NCI-H2029 treated with DMSO at 0.1 percent for 48 hours (cell line): ENCODE results near the gene DOCK10.
"Not testable (repeated sequence)": the region's sequence is repeated elsewhere in the genome, so short reads cannot be mapped to it uniquely, and the experiment has no call there.

ENCODE experiments used
- DNase-seq: peaks from one replicate; lab custom pipeline; 2025; lab: John Stamatoyannopoulos, UW

Gene DOCK10

DNA sequence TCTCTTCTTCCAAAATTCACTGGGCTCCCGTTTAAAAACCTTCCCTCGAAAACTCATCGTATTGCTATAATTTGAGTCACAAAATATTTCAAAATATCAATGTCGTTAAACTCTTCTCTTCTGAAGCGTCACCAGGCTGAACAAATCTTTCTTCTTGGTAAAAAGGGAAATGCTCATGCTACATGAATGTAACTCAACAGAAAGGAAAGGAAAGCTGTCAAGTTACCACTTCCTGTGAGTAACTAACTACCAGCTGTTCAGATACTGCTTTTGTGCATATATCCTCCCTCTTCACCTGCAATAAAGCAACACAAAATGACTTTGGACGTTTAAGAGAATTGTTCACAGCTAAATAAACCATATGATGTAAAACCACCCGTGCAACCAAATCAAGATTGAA, 95.4 kb downstream of the DOCK10 start:
- DNase-seq = no peak

DNA sequence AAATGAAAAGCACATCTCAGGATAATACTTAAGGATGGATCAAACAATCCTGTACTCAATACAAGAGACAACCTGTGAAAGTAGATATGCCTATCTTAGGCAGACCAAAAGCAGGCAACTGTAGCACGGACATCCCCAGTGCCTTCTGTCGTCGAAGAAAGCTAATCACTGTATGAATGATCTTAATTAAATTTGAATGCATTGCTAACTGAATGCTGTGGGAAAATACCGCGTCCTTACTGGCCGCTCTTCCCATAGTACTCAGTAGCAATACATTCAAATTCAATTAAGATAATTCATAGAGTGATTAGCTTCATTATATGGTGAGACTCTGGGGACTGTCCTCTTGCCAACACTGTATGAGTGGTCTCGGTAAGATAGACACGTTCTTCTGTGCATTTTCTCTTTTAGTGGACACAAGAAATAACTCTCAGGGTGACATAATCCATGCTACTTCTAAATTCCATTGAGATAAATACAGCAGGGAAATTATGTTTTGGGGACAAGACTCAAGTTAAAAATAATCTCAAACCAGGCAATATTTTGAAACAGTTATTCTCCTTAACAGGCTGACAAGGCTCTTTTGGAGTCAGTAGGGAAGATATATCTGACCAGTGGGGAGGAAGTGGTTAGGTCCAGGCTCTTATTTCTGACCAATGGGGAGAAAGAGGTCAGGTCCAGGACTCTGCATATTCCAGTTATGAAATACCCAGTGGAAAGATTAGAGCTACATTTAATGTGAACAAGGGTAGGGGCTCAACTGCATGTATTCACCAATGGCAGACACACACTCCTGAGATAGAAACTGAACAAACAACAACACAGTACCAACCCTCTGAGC, 97.3 kb downstream of the DOCK10 start:
- no peak for DNase-seq

DNA sequence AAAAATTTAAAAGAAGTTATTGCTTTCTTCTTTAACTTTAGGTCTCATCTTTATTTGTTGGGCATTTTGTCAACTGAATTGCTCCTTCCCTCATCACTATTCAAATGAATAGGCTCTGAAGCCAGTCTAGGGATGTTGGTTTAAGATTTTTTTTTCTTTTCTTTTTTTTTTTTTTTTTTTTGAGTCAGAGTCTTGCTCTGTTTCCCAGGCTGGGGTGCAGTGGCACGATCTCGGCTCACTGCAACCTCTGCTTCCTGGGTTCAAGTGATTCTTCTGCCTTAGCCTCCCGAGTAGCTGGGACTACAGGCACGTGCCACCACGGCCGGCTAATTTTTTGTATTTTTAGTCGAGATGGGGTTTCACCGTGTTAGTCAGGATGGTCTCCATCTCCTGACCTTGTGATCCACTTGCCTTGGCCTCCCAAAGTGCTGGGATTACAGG, 98.6 kb downstream of the DOCK10 start:
- DNase-seq = not testable (repeated sequence)

DNA sequence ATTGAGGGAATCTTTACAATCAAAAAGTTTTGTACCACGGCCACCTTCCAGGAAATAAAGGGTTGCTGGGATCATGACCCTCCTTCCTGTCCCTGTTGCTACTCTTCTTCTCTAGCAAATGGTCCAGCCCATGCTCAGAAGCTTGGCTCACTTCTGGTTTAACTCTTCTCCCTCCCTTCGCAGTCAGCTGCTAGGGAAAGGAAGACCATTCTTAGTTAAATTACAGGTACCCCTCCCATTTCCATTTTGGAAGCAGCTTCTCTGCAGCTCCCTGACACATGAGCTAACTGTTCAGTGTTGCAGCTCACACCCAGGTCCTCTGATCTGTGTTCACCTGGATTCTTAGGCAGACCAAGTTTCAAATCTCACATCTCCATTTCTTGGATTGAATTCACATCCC, 100.3 kb downstream of the DOCK10 start:
- no peak for DNase-seq

DNA sequence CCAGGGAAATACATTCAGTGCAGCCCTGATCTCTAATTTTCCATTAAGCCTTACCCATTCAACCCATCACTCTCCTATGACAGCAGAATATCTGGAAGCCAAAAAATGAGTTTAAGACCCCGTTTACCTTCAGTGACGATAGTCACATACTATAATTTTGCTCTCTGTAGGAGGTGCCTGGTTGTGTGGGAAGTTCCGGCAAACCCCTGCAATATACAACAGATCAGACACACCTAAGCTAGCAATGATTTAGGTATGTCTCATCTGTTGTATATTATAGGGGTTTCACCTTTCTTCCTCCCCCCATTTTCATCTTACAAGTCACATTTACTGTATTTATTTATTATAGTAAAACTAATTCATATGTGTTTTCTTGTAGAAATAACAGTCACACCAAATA, 101.7 kb downstream of the DOCK10 start:
- no peak for DNase-seq

DNA sequence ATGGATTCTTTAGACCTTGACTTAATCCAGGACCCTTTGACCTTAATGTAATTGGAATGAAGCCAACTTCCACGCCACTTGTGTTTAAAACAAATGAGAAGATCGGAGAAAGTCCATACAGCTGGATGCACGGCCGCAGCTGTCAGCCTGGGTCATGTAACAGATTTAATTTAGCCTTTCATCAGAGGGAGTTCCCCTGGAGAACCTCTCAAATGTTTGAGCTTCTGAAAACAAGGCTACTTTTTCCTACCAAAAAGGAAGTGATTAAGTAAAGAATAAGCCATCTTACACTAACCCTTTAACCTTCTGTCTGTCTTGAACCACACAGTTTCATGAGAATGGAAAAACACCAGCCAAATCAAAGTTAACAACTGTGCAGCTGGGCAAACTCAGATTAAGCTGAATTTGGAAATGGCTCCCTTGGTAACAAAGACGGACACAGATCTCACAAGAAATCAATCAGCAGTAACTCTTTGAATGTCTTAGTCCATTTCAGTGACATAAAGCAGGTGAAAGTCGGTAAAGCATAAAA, 103.6 kb downstream of the DOCK10 start:
- DNase-seq = no peak

DNA sequence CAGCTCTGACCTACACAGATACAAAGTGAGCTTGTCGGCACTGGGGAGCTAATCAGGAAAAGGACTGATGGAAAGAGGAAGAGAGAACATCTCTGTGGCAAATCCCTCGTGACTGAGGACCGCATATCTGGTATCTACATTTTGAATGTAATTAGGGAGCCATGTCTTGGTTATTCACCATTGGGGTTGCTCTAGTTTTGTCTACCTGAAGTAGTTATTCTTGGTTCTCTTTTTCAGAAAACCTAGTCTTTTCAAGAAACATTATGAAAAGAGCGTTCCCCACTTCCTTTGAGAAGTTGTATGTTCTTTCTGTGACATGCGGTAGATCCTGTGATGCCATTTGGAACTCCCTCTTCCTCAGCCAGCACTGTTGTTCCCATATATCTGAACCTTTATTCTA, 104.4 kb downstream of the DOCK10 start:
- no peak for DNase-seq

DNA sequence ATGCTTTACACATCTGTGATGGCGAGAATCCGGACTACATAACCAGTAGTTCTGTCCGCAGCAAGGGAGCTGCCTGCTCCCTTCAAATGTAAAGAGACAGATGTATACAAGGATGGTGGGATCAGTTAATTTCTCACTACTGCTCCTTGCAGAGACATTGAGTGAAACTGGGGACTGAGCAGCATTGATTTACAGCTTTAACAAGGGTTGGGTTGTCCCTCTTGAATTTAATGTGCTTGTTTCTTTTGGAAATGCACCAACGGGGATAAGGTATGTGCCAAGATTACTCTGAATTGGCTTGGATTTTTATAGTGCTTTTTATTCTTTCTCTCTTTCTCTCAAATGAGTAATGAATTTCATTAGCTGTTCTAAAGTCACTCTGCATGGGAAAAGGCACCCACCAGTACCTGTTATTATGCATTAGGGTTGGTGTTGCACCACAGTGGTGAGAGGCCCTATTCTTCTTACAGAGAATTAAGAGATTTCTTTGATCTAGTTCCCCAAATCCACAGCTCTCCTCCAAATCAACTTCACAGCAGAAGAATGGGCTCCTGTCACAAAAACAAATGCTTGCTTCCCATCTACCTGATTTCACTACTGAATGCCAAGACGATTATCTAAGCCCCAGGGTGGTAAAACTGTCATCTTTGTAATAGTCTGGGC, 107.6 kb downstream of the DOCK10 start:
- DNase-seq = no peak

DNA sequence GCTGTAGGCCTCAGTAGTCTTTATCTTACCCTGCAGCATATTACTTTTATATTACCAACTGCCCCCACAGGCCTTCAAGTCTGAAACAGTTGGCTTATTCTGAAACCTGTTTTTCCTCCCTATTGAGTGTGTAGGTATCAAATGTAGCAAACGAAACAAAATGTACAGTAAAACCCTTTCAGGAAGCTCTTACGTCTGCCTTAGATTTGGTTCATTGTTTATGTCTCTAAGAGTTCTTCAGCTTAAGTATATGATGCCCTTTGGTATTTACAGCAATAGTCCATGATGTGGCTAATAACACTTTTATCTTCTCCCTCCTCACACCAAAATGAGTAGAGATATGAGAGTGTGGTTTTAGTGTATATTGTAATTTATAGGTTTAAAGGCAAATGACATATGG, 108.8 kb downstream of the DOCK10 start:
- no peak for DNase-seq

DNA sequence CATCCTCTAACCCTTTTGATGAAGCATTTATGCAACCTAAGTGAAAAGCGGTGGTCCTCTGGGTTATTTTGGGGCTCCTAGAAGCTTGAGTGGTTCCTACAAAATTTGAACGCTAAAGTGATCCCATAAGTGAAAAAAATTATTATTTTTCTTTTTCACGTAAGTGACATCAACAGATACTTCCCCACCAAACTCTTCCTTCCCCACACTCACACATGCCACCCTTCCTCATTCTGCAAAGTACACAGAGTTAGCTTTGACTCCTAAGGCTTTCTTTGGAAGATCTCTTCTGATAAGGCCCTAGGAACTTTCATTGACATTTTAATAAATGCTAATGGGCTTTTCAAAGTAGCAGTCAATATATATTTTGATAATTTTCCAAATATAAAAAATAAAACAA, 109.7 kb downstream of the DOCK10 start:
- no peak for DNase-seq

DNA sequence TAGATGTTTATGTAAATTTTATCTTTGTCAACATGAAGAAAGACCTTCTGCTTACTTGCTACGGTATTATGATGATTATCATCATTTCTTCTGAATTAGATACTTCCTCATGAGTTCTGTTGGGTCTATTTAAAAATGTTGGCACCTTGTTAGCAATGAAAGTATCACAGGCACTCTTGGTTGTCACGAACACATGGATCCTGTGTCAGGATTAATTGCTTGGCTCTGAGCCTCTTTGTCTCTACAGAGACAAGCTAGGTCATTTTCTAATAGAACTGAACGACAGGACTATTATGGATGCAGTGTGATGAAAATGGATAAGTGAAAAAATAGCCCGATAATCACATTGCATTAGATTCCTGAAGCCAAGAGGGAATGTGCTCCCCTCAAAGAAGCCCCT, 110.3 kb downstream of the DOCK10 start:
- no peak for DNase-seq

DNA sequence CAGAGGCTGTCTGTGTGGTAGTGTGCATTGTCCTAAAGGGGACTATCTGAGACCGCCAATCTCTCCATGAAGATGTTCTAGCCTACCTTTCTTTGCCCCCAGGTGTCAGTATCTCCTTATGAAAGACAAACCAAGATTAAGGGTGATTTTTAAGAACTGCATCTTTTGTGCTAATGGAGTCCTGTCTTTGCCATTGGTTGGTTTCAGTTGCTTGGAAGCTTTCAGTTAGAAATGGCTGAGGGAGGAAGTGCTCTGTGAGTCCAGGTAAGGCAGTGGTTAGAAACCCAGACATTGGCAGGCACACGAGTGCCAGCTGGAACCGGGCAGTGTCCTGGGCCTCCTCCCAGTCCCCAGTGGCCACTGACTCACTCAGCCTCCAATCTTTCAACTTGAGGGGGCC, 111.3 kb downstream of the DOCK10 start:
- no peak for DNase-seq

DNA sequence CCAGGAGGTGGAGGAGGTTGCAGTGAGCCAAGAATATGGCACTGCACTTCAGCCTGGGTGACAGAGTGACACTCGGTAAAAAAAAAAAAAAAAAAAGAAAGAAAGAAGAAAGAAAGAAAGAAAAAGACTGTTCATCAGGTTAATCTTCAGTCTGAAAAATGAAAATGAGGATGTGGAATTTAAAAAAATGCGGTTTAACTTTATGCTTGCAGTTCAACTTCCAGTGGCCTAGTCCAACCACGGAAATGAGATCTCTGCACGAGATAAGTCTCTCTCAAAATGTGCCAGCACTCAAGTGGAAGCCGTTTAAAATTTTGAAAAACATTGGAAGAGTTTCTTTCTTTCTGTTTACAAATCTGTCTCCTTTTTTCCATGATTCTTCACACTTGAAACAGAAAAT, 112.1 kb downstream of the DOCK10 start:
- DNase-seq = no peak

DNA sequence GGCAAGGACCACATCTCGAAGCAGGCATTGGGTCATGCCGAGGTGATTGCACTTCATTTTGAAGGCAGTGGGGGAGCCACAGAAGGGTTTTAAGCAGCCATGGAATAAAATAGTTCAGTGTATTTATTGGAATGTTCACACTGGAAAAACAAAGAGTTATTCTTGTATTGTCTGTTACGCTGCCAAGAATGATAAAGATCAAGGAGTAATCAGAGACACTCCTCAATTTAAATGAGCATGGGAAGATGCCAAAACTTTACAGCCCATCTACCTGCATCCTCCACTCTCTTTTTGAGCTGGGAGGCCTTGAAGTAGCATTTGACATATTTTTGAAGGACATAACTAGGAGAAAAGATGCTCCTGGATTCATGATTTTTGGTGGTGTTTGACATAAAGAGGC, 112.8 kb downstream of the DOCK10 start:
- DNase-seq = no peak

DNA sequence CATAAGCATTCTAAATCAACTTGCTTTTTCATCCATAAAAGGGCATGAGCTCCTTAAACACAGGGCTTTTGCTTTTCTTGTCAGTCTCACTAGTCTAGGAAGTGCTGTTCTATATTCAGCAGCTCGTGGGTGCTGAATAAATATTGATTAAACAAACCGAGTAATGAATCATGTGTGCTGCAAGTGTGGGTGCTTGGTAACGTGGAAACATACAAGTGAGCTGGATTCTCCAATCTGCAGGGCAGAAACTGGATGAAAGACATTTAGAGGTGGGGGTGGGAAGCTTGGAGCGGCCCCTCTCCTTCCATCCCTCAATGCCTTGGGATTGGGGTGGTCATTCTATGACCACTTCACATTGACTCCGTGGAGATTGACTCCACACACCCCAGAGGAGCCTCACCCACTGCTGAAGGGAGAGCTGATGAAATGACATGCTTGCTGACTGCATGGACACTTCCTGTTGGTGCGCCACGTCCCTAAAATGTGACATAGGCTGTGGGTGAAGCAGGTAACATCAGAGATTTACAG, 114.6 kb downstream of the DOCK10 start:
- no peak for DNase-seq

DNA sequence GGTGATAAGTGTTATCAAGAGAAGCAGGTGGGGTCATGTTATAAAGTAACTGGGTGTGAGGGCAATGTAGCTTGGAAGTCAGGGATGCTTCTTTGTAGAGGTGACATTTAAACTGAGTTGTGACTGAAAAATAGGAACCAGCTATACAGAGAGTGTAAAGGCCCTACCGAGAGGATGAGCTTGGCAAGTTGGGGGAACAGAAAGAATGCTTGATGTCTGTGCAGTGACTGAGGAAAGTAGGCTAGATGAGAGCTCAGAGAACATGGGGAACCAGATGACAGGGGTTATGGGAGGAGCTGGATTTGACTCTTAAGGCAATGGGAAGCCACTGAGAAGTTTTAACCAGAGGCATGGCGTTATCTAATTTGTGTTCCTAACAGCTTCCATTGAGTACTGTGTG, 115.3 kb downstream of the DOCK10 start:
- DNase-seq = no peak

DNA sequence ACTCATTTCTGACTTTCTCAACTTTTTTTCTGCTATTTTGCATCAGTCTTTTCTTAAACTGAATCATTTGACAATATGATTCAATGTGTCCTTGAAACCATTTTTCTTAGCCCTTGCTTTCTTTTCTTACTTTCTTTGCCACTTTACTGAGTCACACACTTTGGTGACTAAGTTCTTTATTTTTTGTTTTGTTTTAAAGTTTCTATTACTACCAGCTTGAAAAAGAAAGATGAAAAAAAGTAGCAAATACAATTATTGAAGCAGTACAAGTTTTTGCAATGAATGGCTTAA, 116.5 kb downstream of the DOCK10 start:
- no peak for DNase-seq

DNA sequence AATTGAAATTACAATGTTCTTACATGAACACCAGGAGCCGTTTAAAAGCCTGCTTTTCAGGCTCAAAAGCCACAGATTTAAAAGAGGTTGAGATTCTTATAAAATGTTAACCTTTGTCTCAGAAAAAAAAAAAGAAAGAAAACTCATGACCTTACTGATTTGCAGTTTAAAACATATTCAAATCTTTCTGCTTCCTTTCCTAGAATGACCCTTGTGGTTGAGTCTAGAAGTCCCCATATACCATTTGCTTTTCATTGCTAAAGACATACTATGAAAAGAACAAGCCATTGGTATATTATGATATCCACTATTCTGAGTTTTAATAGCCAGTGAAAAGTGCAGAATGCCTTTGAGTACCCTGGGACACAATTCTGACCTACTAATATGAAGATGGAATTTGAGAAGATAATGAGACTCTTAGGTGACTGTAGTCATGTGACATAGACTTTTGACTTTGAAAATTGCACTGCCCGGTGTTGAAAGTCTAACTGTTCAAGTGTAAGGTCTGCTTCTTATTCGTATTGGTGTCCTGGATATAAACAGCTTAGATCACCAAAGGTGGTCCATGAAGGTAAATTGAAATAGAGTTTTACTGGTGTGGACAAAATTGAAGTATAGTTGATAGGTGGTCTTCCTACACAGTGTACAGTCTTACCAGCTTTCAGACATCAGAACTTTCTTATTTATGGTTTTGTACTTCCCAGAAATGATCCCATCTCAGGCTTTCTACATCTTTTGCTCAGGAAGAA, 117.0 kb downstream of the DOCK10 start:
- DNase-seq = no peak

DNA sequence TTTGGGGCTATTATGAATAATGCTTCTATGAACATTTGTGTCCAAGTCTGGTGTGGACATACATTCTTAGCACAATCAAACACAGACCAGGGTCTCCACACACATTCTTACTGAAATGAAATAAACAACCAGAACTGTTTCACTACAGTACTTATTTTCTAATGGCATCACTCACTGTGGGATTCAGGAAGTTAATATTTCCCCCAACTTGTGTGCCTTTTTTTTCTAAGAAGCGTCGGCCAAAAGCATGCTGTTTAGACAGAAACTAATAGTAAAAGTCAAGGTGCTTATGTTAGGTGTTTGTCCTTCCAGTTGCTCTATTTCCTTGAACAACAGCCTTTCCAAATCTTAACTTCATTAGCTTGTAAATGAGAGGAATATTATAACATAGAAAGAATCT, 117.6 kb downstream of the DOCK10 start:
- no peak for DNase-seq

DNA sequence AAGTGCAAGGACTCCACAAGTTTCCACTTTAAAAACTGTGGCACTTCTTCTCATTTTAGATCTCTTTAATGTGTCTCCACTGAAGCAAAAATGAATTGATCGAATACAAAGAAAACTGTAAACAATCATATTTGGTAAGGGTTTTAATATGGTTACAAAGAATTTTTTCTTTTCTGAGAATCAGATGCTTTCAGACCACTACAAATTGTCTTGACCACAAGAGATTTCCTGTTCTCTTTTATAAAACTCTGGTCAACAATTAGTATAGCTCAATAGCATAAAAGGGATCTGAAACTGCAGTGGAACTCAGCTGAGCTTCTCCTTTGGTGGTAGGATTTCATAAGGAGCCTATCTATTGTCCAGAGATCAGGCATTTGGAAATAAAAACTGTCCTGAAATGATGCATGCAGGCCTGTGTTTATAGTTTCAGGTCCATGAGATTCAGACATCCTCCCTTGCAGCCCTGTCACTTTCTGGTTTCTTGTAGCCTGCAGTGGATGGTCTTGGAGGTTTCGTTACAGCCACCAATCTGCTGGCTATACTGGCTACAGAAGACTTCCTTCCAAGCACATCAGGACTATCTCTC, 120.0 kb downstream of the DOCK10 start:
- no peak for DNase-seq

DNA sequence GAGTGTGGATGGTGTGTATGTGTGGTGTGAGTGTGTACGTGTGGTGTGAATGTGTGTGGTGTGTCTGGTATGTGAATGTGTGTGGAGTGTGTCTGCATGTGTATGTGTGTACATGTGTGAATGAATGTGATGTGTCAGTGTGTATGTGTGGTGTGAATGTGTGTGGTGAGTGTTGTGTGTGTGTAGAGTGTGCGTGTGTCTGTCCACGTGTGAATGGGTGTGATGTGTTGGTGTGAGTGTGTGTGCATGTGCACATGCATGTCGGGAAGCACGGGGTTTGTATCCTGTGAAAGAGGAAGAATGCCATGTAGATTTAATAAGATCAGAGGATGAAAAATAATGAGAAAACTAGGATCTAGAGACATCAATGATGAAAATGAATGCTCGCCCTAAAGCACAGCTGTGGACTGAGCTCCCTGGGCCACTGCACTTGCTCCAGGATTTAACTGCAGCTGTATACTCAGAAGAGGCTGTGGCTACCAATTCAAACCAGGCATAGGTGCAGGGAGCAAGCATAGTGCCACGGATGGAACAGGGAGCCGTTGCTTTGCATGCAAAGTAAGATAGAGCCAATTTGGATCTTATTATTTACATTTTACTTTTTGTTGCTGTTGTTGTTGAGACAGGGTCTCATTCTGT, 122.7 kb downstream of the DOCK10 start:
- DNase-seq = no peak
